DOHH2 (cell line): ENCODE data around the gene PDGFC.

Experiments
- EZH2phosphoT487 ChIP-seq: fragments of 200-600 bp; sonication (generic); IDR thresholded peaks from 2 replicates; pipeline ENCODE4 v1.6.1; 2017; ENCODE audit warnings: borderline replicate concordance, mild to moderate bottlenecking, antibody characterized with exemption, low read length, moderate library complexity, mixed read lengths
- TF ChIP-seq, protein P1 (sequence below): fragments of 200-600 bp; sonication (generic); IDR thresholded peaks from one replicate; pipeline ENCODE4 v1.5.1; 2014; ENCODE audit warnings: antibody characterized with exemption, mild to moderate bottlenecking, low read depth, low read length; ENCODE audit not compliant: poor library complexity, severe bottlenecking

DNA sequence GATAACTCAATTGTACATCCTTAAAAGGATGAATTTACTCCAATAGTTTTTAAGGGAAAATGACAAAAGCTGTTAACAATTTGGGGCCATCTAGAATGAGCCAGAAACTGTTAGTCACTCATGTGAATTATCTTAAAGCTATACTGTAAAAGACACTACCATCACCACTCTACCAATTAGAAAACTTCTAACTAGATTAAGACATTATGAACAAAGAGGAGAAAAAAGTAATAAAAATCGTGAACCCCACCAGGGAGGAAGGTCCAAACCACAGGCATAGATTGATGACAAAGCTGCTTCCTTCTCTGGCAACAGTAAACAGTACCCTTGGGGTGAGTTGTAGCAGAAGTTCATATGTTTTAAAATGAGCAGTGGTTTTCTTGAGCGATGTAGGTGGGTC is 106.1 kb downstream of the PDGFC start:
- TF ChIP-seq, protein P1, sequence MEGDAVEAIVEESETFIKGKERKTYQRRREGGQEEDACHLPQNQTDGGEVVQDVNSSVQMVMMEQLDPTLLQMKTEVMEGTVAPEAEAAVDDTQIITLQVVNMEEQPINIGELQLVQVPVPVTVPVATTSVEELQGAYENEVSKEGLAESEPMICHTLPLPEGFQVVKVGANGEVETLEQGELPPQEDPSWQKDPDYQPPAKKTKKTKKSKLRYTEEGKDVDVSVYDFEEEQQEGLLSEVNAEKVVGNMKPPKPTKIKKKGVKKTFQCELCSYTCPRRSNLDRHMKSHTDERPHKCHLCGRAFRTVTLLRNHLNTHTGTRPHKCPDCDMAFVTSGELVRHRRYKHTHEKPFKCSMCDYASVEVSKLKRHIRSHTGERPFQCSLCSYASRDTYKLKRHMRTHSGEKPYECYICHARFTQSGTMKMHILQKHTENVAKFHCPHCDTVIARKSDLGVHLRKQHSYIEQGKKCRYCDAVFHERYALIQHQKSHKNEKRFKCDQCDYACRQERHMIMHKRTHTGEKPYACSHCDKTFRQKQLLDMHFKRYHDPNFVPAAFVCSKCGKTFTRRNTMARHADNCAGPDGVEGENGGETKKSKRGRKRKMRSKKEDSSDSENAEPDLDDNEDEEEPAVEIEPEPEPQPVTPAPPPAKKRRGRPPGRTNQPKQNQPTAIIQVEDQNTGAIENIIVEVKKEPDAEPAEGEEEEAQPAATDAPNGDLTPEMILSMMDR = no peak
- no peak for TF ChIP-seq EZH2phosphoT487
